KBM-7 (cell line): ENCODE results near the gene SYT2.

Experiments used
- DNase-seq: peaks from one replicate; pipeline ENCODE4 v3.0.0-alpha.2; 2015
- in situ Hi-C: fragments of 300-500 bp; cut with MboI; formaldehyde crosslinking; loops from 2 replicates; pipeline ENCODE4 v1.14.3; 2020; ENCODE audit warnings: low sequenced_read_pairs, low pct_unique_long_range_greater_than_20kb, mixed read lengths

The SYT2 gene

DNA sequence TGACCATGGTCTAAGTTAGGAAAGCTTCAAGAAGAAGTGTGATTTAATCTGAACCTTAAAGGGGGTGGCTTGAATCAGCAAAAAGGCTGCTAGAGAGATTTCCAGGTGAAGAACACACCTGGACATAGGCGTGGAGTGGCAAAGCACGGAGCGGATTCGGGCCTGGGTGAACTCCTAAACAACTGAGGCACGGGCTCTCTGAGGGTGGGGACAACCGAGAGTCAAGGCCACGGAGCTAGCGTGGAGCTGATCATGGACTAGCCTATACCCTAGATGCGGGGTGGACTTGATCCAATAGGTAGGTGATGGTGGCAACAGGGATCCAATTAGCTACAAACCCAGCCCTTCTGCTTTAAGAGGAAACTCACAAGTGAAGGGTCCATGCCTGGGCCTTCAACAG is 27.8 kb downstream of the SYT2 start:
- no peak for DNase-seq
- in situ Hi-C loops: no loop called here

DNA sequence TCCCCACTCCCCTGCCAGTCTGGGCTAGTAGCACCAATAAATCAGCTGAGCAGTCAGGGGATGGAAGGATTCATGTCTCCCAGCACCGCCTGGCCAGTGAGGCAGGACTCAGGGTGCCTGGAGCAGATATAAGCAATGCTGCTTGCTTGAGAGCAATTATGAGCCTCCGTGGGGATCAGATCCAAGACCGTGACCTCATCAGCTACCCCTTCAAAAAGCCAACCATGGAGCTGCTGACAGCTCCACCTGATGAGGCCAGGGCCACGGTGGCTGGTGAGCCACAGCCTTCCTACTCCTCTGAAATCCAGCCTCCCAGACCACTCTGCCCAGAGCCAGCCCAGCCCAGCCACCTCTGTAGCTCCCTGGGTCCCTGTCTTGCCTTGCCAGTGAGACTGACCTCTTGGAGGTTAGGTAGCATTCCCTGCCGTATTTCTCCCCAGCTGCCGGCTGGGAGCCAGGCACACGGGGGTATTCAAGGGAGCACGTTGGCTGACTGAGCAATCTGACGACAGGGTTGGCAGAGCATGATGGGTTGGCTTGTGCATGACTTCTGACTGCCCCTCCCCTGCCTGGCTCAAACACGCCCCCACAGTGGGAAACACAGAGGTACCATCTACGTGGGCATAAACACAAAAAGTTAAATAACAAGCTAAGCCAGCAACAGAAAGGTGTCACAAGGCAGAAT is 28.4 kb downstream of the SYT2 start:
- in situ Hi-C loops: no loop called here
- DNase-seq: no peak

DNA sequence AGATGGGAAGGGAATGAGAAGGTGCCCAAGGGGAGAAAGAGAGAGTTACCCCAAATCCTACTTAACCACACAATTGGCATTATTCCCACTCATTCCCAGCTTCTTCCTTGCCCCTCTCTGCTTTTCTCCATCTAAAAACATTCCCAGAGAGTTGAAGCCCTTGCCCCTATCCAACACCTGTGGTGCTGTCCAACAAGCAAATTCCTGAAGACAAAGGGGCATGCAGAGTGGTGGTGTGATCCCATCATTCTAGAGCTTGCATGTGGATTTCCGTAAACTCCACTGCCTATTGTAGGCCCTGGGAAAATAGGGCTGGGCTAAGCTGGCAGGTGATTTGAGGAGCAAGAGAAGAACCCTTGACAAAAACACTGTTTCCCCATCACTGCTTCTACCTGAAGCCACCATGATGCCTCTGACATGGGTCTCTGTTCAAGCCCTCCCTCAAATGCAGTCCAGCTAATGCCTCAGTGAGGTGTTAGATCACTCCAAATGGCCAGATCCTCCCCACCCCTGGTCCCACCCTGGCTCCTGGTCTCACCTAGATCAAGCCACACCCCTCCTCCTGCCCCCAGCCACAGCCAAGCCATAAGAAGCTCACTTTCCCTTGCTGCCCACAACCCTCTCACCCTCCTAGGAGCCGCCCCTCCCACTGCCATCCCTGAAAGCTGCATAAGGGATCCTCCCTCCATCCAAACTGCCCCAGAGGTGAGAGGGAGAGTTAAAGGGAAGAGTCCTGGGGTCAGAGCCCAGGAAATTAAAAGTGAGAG is 29.5 kb downstream of the SYT2 start:
- no peak for DNase-seq
- in situ Hi-C loops: no loop called here

DNA sequence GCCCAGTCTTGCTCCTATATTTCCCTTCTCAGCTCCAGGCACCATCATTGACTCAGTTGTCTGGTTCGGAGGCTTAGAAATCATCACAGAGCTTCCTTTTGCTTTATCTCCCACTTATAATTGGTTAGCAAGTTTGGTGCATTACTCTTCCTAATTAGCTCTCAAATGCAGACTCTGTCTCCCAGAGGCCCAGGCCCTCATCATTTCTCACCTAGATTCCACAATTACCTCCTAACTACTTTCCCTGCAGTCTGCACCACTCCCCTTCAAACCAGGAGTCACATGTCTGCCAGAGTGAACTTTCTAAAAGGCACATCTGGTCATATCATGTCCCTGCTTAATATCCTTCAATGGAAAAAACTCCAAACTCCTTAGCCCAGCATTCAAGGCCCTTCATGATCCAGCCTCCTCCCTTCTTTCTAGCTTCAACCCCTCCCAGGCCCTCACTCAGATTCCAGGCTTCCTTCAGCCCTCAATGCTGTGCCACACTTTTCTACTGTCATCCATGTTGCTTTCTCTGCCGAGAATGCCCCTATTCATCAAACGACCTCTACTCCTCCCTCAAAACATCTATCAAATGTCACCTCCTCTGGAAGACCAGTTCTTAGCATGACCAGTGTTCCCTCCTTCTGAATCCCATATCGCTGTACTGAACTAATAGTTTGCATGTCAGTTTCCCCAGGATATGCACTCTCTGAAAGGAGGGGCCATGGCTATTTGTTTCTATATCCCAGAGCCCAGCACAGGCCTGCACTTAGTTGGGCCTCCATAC is 30.7 kb downstream of the SYT2 start:
- in situ Hi-C loops: no loop called here

DNA sequence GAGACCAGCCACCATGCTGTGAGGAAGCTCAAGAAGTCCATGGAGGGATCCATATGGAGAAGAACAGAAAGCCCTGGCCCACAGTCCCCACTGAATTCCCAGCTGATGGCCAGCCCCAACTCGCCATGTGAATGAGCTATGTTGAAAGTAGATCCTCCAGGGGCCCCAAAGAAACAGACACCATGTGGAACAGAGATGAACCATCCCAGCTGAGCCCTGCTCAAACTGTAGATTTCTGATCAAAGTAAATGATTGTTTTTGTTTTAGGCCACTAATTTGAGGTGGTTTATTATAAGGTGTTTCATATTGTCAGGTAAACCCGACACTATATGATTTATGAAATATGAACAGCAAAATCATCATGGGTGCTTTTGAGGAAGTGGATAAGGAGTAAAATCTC is 32.8 kb downstream of the SYT2 start:
- in situ Hi-C loops: no loop called here

More for the DNA sequence above, 30.7 kb downstream of the SYT2 start:
- DNase-seq: no peak

DNA sequence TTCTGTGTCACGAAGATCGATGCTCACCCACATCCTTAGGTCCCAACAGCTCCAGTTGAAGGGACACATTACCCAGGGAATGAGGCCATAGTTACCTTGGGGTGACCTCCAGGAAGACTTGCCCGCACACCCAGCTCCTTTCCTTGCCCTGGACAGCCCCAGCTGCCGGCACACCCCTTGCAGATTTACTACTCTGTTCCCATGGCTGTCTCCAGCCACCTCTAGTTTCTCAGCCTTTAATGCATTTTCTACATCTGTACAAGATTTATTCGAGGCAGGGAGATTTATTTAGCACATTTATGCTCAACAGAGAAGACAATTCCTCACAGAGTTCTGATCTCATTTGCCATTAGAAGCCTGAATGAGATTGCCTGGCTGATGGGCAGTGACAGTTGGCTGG is 36.7 kb downstream of the SYT2 start:
- in situ Hi-C loops: no loop called here
- DNase-seq: no peak

More for the DNA sequence above, 32.8 kb downstream of the SYT2 start:
- no peak for DNase-seq

DNA sequence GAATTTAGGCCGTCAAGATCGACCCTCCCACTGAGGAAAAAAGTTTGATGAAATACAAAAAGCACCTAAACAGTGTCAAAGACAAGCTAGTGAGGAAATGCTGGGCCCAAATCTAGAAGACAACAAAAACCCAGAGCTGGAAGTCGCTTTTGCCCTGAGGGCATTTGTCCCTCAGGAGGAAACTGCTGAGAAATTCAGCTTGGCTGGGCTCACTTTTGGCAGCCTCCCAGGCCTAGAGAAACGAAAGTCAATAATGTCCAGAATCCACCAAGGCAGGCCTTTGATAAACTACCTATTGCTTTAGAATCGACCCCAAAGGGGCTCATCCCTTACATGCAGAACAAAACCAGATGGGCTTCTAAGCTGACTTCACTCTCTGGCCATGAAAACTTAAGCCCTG is 38.9 kb downstream of the SYT2 start:
- no peak for DNase-seq
- in situ Hi-C loops: no loop called here

DNA sequence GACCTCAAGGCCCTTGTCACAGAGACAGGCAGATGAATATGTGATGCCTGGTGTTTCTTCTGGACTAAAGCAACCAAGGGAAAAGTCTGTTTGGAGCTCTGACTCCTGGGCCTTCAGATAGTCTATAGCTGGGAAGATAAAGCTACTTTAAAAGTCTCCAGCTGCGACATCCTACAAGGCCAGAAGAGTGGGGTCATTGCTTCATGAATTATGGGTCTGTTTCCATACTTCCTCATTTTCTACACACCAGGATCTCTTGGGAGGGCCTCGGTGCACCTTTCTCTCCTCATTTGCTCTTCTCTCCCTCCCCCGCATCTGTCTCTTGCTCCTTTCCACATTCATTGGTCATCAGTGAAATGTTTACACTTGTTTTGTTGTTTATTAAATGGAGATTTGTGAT is 44.8 kb downstream of the SYT2 start:
- DNase-seq: no peak

DNA sequence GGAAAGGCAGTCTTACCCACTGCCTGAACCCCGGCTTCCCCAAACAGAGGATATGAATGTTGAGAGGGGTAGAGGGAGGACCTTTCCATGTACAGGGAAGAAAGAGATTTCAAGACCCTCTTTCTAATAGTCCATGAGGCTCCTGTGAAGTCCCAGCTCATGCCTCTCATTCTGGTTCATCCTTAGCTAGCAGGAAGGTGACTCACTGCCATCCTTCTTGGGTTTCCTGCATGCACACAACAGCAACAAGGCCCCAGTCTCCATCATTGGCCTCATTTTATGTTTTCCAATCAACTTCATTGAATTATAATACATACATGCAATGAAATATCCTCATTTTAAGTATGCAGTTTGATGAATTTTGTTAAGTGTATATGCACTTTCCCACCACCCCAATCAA is 46.2 kb downstream of the SYT2 start:
- DNase-seq: no peak
- in situ Hi-C loops: no loop called here

More for the DNA sequence above, 44.8 kb downstream of the SYT2 start:
- in situ Hi-C loops: no loop called here

DNA sequence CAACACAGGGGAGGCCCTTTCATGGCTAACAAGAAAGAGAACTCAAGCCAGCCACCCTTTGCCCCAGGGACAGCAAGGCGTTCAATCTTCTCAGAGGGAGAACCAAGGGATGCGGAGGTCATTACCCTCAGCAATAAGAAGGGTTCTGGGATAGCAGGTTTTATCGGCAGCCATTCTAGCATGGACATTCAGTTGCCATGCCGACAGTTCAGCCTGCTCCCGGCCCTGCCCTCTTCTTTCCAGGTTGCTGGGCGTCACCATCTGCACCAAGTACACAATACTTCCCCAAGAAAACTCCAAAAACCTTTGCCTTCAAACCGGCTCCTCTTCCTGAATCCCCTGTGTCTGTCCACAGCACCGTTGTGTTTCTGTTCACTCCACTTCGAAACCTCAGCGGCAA is 47.1 kb downstream of the SYT2 start:
- in situ Hi-C loops: no loop called here
- DNase-seq: no peak

DNA sequence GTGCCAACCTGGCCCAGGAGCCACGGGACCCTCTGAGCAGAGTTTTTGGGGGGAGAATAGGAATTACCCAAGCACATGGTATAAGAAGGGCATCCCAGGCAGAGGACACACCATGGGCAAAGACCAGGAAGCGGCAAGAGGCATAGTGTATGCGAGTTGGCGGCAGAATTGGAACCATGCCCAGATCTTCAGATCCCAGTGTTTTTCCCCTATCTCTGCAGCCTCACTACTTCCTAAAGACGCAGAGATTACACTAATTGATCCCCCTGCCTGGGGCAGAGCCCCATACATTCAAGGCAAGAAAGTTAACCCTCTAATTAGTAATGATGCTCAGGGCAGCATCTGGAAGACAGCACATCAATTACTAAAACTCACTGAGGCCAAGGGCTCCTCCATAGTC is 48.2 kb downstream of the SYT2 start:
- in situ Hi-C loops: no loop called here
- DNase-seq: no peak

DNA sequence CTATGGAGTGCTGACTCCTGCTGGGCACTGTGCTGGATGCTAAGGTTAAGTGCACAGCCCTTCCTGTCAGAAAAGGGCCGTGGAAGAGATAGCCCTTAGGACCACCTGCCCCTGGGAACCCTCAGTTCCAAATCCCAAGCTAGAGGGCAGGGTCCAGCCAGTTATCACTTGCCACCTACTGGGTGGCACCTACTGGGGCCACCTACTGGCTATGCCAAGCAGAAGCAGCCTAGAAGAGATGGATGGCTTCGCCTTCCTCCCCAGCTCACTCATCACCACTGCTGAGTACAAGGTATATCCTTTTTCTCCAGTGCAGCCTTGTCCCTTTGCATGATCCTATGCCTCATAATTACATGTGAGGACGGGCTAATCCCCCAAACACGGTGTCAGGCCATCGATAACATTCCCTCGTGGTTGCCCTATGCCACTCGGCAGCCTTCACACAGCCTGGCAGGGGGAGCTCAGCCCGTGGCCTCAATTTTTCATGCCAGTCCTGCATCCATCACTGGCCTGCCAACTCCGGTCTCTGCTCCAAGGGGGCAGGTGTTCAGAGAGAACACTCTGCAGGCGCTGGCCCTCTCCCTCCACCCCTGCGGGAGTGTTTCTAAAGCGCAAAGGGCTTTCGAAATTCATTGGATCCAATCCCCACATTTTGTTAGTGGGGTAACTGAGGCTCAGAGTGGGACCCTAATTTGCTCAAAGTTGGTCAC is 49.0 kb downstream of the SYT2 start:
- no peak for DNase-seq
- in situ Hi-C loops: no loop called here

DNA sequence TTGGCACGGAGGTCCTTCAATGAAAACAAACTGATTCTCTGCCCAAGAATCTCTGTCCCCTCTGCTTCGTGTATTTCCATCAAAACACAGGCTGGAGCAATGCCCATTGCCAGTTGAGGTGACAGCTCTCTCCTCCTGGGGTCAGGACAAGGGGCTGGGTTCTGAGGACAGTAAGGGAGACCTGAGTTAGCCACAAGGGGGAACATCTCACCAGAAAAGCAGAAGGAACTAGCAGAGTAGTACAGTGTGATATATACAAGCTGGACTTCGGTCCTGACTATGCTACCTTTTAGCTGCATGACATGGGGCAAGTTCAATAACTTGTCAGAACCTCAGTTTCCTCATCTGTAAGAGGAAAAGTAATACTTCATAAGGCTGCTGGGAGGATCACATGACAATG is 50.3 kb downstream of the SYT2 start:
- in situ Hi-C loops: no loop called here
- DNase-seq: peak; percentile 23

DNA sequence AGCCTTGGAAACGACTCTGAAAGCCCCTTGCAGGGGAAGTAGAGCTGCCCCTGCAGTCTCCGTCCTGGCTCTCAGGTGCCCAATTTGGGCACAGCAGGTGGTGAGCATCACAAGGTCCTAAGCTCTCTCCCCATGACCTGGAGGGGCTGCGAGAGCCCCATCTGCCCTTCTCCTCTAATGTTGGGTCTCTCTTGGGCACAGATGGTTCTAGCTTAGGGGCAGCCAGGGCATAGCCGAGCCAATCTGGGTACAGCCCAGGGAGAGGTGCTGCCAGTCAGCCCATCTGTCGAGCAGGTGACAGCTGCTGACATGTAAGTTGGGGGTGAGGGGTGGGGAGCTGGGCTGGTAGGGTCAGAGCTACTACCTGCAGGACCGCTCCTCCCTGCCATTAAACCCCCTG is 50.7 kb downstream of the SYT2 start:
- in situ Hi-C loops: no loop called here
- DNase-seq: no peak

DNA sequence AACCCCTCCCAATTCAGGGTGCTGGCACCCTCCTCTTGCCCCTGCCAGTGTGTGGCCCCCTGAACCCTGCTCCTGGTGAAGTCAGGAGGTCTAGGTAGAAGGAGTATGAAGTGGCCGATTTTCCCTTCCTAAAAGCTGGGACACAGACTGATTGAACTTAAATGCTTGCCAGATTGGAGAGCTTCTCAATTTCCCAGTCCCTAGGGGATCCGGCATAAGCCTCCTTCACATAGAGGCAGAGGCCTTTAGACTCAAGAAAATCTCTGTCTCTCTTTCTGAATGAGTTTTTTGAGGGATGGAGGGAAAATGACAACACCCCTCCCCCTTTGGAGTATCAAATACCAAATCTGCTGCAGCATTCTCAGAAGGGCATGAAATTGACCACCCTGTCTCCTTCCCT is 51.5 kb downstream of the SYT2 start:
- no peak for DNase-seq
- in situ Hi-C loops: no loop called here

DNA sequence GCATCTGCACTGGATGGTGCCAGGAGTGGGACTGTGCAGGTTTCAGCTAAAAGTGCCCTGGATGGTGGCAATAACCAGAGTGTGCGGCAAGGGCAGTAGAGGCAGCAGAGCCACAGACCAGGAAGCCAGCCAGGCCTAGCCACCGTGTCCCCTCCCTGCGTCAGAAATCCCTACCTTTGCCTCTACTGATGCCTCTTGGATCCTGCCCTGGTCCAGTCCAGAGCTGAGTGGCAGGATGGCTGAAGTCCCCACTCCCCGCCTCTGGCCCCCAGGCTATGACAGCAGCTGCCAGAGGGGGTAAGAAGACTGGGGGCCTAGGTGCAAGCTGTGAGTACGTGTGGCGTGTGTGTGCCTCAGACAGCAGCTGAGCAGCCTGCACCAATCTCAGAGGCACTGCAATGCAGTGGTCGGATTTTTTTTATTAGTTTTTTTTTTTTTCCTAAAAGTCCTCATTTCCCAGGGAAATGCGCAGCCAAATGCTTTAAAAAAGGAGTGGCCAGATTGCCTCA is 51.9 kb downstream of the SYT2 start:
- in situ Hi-C loops: no loop called here
- no peak for DNase-seq

DNA sequence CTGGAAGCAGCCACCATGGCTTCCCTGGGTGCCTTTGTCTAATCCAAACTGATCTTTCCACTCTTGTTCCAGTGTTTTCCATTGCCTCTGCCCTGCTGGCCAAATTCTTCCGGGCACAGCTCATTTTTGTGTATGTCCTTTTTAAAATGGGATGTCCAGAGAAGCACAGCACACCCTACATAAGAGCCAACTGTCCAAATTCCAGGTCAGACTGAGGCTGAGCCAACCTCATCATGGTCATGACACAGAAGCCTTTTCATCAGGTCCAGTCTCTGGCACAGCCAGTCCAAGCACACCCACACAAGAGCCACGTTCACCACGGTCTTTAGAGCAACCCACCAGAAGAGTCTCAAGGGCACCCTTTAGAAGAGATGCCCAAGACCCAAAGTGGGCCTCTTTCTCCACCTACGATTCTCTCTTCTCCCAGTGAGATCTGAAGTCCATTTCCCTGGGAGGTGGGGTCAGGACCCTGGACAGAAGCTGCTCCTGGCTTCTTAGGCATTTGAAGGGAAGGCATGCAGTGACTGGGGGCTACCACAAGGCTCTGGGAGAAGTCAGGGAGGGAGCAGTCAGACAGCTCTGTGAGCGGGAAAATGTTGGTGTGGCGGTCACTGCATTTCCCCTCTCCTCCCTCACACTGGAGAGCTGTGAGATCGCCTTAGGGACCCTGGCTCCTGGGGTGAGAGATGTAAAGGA is 53.2 kb downstream of the SYT2 start:
- DNase-seq: peak; percentile 48
- in situ Hi-C loops: no loop called here

DNA sequence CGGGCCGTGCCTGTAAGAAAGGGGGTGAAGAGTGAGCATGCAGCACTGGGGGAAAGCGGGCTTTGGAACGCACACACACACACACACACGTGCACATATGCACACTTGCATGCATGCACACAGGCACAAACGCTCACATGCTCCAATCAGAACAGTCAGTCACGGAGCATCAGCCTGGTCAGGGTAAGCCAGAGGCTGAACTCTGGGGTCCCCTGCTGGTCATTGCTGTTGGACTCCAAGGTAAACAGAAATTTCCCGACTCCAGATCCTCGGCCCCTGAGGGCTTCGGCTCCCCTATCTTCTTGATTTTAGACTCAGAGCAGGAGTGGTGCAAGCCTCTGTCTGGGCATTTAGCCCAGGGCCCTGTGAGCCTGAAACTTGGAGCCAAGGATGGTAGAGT is 54.2 kb downstream of the SYT2 start:
- no peak for DNase-seq
- in situ Hi-C loops: no loop called here

DNA sequence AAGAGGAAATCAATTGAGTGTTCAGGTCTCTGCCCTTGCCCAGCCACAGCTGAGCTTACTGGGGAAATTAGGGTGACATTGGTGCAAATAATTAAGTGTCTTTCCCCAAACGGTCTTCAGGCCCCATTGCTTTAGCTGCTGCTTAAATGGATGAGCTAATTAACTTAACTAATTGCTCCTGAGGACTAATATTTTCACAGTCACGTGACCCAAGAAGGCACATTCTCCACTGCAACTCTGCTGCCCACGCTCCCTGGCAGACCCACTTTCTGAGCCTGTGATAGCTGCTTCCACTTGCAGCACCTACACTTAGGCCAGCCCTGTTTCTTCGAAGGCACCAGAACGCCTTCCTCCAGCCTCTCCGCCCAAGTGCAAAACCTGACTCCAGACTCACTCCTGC is 56.2 kb downstream of the SYT2 start:
- in situ Hi-C loops: no loop called here
- no peak for DNase-seq
